Epithelial cell of esophagus (primary cell): ENCODE measurements around the gene MAPK12.
A peak's percentile ranks its signal among the peaks of the same experiment; 100 is the strongest.
"Not testable (repeated sequence)": the region's sequence is repeated elsewhere in the genome, so short reads cannot be mapped to it uniquely, and the experiment has no call there.

Experiments used
- DNase-seq: peaks from one replicate; pipeline ENCODE4 v3.0.0; 2010; ENCODE audit warnings: low read depth
- H3K4me3 ChIP-seq: 2 replicates; pipeline ENCODE4 v1.5.1; 2011; ENCODE audit warnings: mild to moderate bottlenecking, low read length, control low read depth
- TF ChIP-seq, protein P1 (sequence below): IDR thresholded peaks from 2 replicates; pipeline ENCODE4 v1.5.1; 2011; ENCODE audit warnings: low read depth, mild to moderate bottlenecking, low read length, control low read depth, inconsistent platforms; ENCODE audit not compliant: insufficient read depth; ENCODE audit errors: missing control alignments

The MAPK12 gene

DNA sequence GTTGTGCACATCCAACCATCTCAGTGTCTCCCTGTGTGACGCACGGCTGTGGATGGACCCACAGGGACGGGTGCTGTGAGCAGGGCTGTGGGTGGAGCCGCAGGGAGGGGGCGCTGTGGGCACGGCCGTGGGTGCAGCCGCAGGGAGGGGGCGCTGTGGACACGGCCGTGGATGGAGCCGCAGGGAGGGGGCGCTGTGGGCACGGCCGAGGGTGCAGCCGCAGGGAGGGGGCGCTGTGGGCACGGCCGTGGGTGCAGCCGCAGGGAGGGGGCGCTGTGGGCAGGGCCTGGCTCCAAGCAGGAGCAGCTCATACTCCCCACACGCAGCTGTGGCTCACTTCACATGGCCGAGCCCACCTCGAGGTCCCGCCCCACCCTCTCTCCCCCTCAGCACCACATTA, 14.7 kb upstream of the MAPK12 start:
- TF ChIP-seq, protein P1, sequence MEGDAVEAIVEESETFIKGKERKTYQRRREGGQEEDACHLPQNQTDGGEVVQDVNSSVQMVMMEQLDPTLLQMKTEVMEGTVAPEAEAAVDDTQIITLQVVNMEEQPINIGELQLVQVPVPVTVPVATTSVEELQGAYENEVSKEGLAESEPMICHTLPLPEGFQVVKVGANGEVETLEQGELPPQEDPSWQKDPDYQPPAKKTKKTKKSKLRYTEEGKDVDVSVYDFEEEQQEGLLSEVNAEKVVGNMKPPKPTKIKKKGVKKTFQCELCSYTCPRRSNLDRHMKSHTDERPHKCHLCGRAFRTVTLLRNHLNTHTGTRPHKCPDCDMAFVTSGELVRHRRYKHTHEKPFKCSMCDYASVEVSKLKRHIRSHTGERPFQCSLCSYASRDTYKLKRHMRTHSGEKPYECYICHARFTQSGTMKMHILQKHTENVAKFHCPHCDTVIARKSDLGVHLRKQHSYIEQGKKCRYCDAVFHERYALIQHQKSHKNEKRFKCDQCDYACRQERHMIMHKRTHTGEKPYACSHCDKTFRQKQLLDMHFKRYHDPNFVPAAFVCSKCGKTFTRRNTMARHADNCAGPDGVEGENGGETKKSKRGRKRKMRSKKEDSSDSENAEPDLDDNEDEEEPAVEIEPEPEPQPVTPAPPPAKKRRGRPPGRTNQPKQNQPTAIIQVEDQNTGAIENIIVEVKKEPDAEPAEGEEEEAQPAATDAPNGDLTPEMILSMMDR, result peak; percentile 28
- peak; percentile 61 for DNase-seq
- no peak overlapping the region for H3K4me3 ChIP-seq

- DNase-seq, result no peak
- no peak overlapping the region for H3K4me3 ChIP-seq
- TF ChIP-seq, protein P1, result no peak
Observed at GRCh38 chr22:50275181-50276055, 13.9 kb upstream of the MAPK12 start.

- no peak overlapping the region for H3K4me3 ChIP-seq
- DNase-seq, result no peak
- TF ChIP-seq, protein P1, result no peak
Observed at GRCh38 chr22:50274771-50275170, 13.3 kb upstream of the MAPK12 start.

DNA sequence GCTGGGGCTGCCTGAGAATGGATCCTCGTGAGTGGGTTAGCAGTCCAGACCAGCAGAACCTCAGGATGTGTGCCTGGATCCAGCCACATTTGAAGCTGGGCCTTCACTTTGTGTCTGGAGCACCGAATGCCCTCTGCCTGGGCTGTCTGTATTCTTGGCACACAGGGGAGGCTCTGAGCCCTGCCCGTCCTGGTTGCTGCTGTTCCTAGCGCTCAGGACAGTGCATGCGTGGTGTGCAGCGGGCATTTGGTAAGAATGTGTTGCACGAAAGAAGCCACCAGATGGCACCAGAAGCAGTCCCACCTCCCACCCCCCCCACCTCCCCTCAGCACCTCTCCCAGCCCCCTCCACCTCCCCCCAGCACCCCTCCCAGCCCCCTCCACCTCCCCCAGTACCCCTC, 12.8 kb upstream of the MAPK12 start:
- DNase-seq, result peak; percentile 65
- TF ChIP-seq, protein P1, result peak; percentile 42
- H3K4me3 ChIP-seq, result no peak overlapping the region

- DNase-seq, result not testable (repeated sequence)
Observed at GRCh38 chr22:50273781-50274180, 12.3 kb upstream of the MAPK12 start.

GRCh38 chr22:50273352-50273751, 11.9 kb upstream of the MAPK12 start:
- not testable (repeated sequence) for H3K4me3 ChIP-seq, DNase-seq

More at GRCh38 chr22:50273781-50274180, 12.3 kb upstream of the MAPK12 start:
- H3K4me3 ChIP-seq, result not testable (repeated sequence)

DNA sequence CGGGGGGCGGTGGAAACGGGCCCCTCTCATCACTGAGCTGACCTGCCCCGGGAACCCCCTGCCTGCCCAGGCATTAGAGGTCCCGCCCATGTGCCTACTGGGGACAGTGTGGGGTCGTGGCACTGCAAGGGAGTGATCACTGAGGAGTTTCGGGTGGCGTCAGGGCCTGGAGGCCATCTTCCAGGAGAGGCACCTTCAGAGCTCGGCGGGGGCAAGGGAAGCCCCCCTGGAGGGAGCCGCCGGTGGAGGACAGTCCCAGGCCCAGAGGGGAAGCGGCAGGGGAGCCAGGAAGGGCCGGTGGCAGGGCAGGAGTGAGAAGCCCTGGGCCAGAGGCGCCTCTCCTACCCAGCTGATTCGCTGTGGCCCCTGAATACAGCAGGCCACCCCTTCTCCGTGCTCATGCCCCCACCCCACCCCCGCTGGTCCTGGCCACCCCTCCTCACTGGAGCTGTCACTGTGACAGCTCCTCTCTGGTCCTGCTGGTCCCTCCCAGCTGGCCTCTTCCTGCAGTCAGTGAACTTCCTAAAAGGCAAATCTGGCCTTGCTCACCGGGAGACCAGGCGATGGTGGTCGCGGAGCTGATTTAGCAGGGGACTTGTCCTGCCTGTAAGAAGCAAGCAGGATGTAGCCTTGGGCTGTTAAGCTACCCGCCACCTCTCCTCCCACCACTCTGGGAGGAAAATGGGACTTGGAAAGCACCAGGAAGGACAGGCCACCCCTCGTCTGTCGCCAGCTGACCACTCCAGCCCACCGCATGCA, 10.7 kb upstream of the MAPK12 start:
- DNase-seq, result no peak
- TF ChIP-seq, protein P1, result no peak
- H3K4me3 ChIP-seq, result no peak overlapping the region
